HepG2 (cell line): ENCODE results near the gene CDKN2AIP. TPM values are rescaled to one million over a fixed set of nuclear protein-coding genes. Genes with fewer than 3 reads are reported as not detected.

ENCODE experiments used
- ATM ChIP-seq: fragments of 450-650 bp; IDR thresholded peaks from 2 replicates; pipeline ENCODE4 v1.7.1; 2017; ENCODE audit warnings: mild to moderate bottlenecking, borderline replicate concordance
- DMAP1 ChIP-seq: IDR thresholded peaks from 2 replicates; pipeline ENCODE4 v1.6.1; 2016
- HNRNPL ChIP-seq: fragments of 200-400 bp; formaldehyde crosslinking; IDR thresholded peaks from 2 replicates; pipeline ENCODE4 v1.6.1; 2017; ENCODE audit warnings: mild to moderate bottlenecking, low read depth, low read length
- KLF11 ChIP-seq: IDR thresholded peaks from 2 replicates; pipeline ENCODE4 v1.6.1; 2016; ENCODE audit warnings: missing compliant biosample characterization
- NFRKB ChIP-seq: fragments of 450-650 bp; IDR thresholded peaks from 2 replicates; pipeline ENCODE4 v1.6.1; 2017
- SIN3A ChIP-seq: IDR thresholded peaks from 2 replicates; pipeline ENCODE4 v1.6.1; 2011; ENCODE audit warnings: low read depth, mild to moderate bottlenecking, control low read depth, low read length, borderline replicate concordance
- SOX13 ChIP-seq, 3 experiments: fragments of 450-650 bp in 1 of 3; sonication (generic) in 1 of 3; formaldehyde crosslinking in 1 of 3; IDR thresholded peaks in 2 of 3; conservative IDR thresholded peaks in 1 of 3; 2 replicates each; pipeline versions ENCODE4 v1.5.0 to v1.6.1; 2016 to 2020; ENCODE audit warnings: antibody characterized with exemption in 1 of 3, mild to moderate bottlenecking in 1 of 3, missing compliant biosample characterization in 1 of 3, missing genetic modification reagents in 1 of 3, moderate library complexity in 1 of 3
- ZNF652 ChIP-seq: IDR thresholded peaks from 2 replicates; pipeline ENCODE4 v1.6.1; 2016; ENCODE audit warnings: low read depth, borderline replicate concordance
- ZSCAN22 ChIP-seq: sonication (generic); formaldehyde crosslinking; IDR thresholded peaks from 2 replicates; pipeline ENCODE4 v1.4.0; 2020; ENCODE audit warnings: mild to moderate bottlenecking, missing genetic modification reagents
- polyA plus RNA-seq, 8 experiments: library from polyadenylated mRNA; depleted of rRNA in 3 of 8; stranded (reverse) in 7 of 8; unstranded in 1 of 8; fragments of >200 nt; fragmentation: Illumina TruSeq in 4 of 8; extraction: Trizol in 4 of 8; gene quantifications; 2 replicates each; pipeline versions ENCODE4 v1.2.1 to v1.2.3, GENCODE V29; 2011 to 2016; ENCODE audit warnings: low read depth in 4 of 8, missing spikeins in 1 of 8, mixed read lengths in 1 of 8; ENCODE audit not compliant: insufficient read depth in 1 of 8
- total RNA-seq, 5 experiments: library from RNA; depleted of rRNA; stranded (reverse); fragments of >200 nt; fragmentation: Illumina TruSeq; extraction: Trizol; gene quantifications; 2 replicates each; pipeline ENCODE4 v1.2.3, GENCODE V29; 2016; ENCODE audit warnings: low read depth in 1 of 5
- TF ChIP-seq, protein P1 (sequence below), 2 experiments: sonication (generic) in 1 of 2; formaldehyde crosslinking in 1 of 2; IDR thresholded peaks; 2 replicates each; pipeline versions ENCODE4 v1.4.0 to v1.6.1; 2016 to 2020; ENCODE audit warnings: borderline replicate concordance in 1 of 2, low read depth in 1 of 2, mild to moderate bottlenecking in 1 of 2, missing genetic modification reagents in 1 of 2
- TF ChIP-seq, protein P2 (sequence below), 2 experiments: sonication (generic) in 1 of 2; formaldehyde crosslinking in 1 of 2; IDR thresholded peaks; 2 replicates each; pipeline versions ENCODE4 v1.4.0 to v1.6.1; 2018 to 2020; ENCODE audit warnings: missing genetic modification reagents in 2 of 2, borderline replicate concordance in 1 of 2, low read depth in 1 of 2, mild to moderate bottlenecking in 1 of 2, missing biosample characterization in 1 of 2
- TF ChIP-seq, protein P3 (sequence below): IDR thresholded peaks from 2 replicates; pipeline ENCODE4 v1.6.1; 2018; ENCODE audit warnings: missing genetic modification reagents
- TF ChIP-seq, protein P4 (sequence below): sonication (generic); formaldehyde crosslinking; conservative IDR thresholded peaks from 2 replicates; pipeline ENCODE4 v1.8.0; 2022; ENCODE audit warnings: low read depth, missing genetic modification reagents
- TF ChIP-seq, protein P5 (sequence below): sonication (generic); formaldehyde crosslinking; conservative IDR thresholded peaks from 2 replicates; pipeline ENCODE4 v1.8.1; 2023; ENCODE audit warnings: missing genetic modification reagents
- TF ChIP-seq, protein P6 (sequence below): sonication (generic); formaldehyde crosslinking; IDR thresholded peaks from 2 replicates; pipeline ENCODE4 v1.4.0; 2020; ENCODE audit warnings: mild to moderate bottlenecking, low read depth, missing genetic modification reagents

CDKN2AIP gene
- total and polyA plus RNA-seq, 2 of the 13 experiments (the other 11 are each of a cell fraction or from before 2014, with no cell fraction given), result 17.0 to 18.7 TPM

DNA sequence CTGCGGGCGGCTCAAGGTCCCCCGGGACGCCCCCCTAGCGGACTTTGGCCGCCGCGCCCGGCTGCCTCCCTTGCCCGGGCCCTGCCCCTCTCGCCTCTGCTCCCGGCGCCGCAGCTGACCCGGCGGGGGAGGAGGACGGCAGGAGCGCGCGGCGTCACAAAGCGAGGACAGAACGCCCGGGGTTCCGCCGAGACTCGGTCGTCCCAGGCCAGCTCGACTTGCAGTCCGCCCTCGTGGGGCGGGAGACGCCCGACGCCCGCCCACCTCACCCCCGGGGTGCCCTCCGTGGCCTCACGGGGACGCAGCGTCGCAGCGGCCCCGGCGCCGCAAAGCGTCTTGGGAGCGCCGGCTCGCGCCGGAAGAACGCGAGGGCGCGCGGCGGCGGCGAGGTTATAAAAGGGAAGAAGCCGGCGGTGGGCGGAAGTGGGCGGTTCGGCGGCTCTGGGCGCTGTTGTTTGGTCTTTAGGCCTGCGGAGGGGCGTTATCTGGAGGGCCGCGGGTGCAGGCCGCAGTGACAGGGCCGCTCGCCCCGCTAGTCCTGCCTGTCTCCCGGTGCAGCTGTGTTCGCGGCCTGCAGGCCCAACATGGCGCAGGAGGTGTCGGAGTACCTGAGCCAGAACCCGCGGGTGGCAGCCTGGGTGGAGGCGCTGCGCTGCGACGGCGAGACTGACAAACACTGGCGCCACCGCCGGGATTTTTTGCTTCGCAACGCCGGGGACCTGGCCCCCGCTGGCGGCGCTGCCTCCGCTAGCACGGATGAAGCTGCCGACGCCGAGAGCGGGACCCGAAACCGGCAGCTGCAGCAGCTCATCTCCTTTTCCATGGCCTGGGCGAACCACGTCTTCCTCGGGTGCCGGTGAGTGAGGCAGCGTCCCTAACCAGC lies at the start of gene CDKN2AIP (continued):
- TF ChIP-seq, protein P1, sequence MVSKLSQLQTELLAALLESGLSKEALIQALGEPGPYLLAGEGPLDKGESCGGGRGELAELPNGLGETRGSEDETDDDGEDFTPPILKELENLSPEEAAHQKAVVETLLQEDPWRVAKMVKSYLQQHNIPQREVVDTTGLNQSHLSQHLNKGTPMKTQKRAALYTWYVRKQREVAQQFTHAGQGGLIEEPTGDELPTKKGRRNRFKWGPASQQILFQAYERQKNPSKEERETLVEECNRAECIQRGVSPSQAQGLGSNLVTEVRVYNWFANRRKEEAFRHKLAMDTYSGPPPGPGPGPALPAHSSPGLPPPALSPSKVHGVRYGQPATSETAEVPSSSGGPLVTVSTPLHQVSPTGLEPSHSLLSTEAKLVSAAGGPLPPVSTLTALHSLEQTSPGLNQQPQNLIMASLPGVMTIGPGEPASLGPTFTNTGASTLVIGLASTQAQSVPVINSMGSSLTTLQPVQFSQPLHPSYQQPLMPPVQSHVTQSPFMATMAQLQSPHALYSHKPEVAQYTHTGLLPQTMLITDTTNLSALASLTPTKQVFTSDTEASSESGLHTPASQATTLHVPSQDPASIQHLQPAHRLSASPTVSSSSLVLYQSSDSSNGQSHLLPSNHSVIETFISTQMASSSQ (IDR thresholded peaks at IDR 0.05; ENCODE audit: low read depth), result no peak
- TF ChIP-seq, protein P1 (CRISPR knock-in tag; IDR thresholded peaks at IDR 0.05; ENCODE audit: borderline replicate concordance), result peak; percentile 50; the same call in 1 of the 2 replicates
- TF ChIP-seq KLF11 (CRISPR knock-in tag) (no peak; the same call in 1 of the 2 replicates), ZSCAN22 (CRISPR knock-in tag) (no peak), SIN3A (no peak; the same call in 1 of the 2 replicates), DMAP1 (CRISPR knock-in tag) (peak; percentile 67), SOX13 (IDR thresholded peaks at IDR 0.05) (0 out of 2 replicates have a peak, but pooled peaks have one; percentile 16), SOX13 (CRISPR knock-in tag; conservative IDR thresholded peaks at IDR 0.05 in 1 of 2, IDR thresholded peaks at IDR 0.05 in 1 of 2) (0 out of 4 replicates have a peak, but pooled peaks of 1 of the 2 experiments have one; percentile 29), NFRKB (no peak), ATM (no peak), HNRNPL (no peak; the same call in 1 of the 2 replicates), ZNF652 (0 out of 2 replicates have a peak, but pooled peaks have one; percentile 21)
- TF ChIP-seq, protein P2, sequence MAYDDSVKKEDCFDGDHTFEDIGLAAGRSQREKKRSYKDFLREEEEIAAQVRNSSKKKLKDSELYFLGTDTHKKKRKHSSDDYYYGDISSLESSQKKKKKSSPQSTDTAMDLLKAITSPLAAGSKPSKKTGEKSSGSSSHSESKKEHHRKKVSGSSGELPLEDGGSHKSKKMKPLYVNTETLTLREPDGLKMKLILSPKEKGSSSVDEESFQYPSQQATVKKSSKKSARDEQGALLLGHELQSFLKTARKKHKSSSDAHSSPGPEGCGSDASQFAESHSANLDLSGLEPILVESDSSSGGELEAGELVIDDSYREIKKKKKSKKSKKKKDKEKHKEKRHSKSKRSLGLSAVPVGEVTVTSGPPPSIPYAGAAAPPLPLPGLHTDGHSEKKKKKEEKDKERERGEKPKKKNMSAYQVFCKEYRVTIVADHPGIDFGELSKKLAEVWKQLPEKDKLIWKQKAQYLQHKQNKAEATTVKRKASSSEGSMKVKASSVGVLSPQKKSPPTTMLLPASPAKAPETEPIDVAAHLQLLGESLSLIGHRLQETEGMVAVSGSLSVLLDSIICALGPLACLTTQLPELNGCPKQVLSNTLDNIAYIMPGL (CRISPR knock-in tag; IDR thresholded peaks at IDR 0.05; ENCODE audit: borderline replicate concordance in 1 of 2, low read depth in 1 of 2), result peak; percentile 92 to 93
- TF ChIP-seq, protein P3, sequence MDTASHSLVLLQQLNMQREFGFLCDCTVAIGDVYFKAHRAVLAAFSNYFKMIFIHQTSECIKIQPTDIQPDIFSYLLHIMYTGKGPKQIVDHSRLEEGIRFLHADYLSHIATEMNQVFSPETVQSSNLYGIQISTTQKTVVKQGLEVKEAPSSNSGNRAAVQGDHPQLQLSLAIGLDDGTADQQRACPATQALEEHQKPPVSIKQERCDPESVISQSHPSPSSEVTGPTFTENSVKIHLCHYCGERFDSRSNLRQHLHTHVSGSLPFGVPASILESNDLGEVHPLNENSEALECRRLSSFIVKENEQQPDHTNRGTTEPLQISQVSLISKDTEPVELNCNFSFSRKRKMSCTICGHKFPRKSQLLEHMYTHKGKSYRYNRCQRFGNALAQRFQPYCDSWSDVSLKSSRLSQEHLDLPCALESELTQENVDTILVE (CRISPR knock-in tag), result peak; percentile 97
- TF ChIP-seq, protein P4, sequence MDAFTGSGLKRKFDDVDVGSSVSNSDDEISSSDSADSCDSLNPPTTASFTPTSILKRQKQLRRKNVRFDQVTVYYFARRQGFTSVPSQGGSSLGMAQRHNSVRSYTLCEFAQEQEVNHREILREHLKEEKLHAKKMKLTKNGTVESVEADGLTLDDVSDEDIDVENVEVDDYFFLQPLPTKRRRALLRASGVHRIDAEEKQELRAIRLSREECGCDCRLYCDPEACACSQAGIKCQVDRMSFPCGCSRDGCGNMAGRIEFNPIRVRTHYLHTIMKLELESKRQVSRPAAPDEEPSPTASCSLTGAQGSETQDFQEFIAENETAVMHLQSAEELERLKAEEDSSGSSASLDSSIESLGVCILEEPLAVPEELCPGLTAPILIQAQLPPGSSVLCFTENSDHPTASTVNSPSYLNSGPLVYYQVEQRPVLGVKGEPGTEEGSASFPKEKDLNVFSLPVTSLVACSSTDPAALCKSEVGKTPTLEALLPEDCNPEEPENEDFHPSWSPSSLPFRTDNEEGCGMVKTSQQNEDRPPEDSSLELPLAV (CRISPR knock-in tag), result 0 out of 2 replicates have a peak, but pooled peaks have one; percentile 63
- TF ChIP-seq, protein P5, sequence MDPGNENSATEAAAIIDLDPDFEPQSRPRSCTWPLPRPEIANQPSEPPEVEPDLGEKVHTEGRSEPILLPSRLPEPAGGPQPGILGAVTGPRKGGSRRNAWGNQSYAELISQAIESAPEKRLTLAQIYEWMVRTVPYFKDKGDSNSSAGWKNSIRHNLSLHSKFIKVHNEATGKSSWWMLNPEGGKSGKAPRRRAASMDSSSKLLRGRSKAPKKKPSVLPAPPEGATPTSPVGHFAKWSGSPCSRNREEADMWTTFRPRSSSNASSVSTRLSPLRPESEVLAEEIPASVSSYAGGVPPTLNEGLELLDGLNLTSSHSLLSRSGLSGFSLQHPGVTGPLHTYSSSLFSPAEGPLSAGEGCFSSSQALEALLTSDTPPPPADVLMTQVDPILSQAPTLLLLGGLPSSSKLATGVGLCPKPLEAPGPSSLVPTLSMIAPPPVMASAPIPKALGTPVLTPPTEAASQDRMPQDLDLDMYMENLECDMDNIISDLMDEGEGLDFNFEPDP (CRISPR knock-in tag), result no peak
- TF ChIP-seq, protein P6, sequence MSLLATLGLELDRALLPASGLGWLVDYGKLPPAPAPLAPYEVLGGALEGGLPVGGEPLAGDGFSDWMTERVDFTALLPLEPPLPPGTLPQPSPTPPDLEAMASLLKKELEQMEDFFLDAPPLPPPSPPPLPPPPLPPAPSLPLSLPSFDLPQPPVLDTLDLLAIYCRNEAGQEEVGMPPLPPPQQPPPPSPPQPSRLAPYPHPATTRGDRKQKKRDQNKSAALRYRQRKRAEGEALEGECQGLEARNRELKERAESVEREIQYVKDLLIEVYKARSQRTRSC (CRISPR knock-in tag), result no peak
